K562 (cell line): Measurements from ENCODE around the gene TAF1B. TPM values are rescaled to one million over a fixed set of nuclear protein-coding genes. Genes with fewer than 3 reads are reported as not detected.

Experiments used
- ATF1 ChIP-seq, 2 experiments: fragments of 450-650 bp in 1 of 2; IDR thresholded peaks; 2 replicates each; pipeline ENCODE4 v1.6.1; 2016; ENCODE audit warnings: missing compliant biosample characterization in 1 of 2, missing genetic modification characterization in 1 of 2
- BCLAF1 ChIP-seq, 2 experiments: fragments of 450-650 bp in 1 of 2; IDR thresholded peaks; 2 replicates each; pipeline ENCODE4 v1.6.1; 2011 to 2017; ENCODE audit warnings: low read depth in 2 of 2, antibody characterized with exemption in 1 of 2, borderline replicate concordance in 1 of 2, low read length in 1 of 2, mild to moderate bottlenecking in 1 of 2, mixed read lengths in 1 of 2; ENCODE audit not compliant: control insufficient read depth in 1 of 2
- IRF9 ChIP-seq: fragments of 450-650 bp; IDR thresholded peaks from 2 replicates; pipeline ENCODE4 v1.6.1; 2016; ENCODE audit warnings: missing biosample characterization, missing genetic modification characterization
- MNT ChIP-seq, 2 experiments: fragments of 450-650 bp; conservative IDR thresholded peaks; 2 replicates each; pipeline ENCODE4 v1.6.1; 2017; ENCODE audit warnings: mild to moderate bottlenecking in 2 of 2, moderate library complexity in 2 of 2
- MYC ChIP-seq, 2 experiments: fragments of 250-450 bp in 1 of 2; sonication (Bioruptor Pico) in 1 of 2; IDR thresholded peaks; 2 replicates each; pipeline versions ENCODE4 v1.5.1 to v1.6.1; 2012 to 2021; ENCODE audit warnings: low read depth in 2 of 2, borderline replicate concordance in 1 of 2, improper control_type of control experiment in 1 of 2, low read length in 1 of 2, mild to moderate bottlenecking in 1 of 2, moderate library complexity in 1 of 2
- TFE3 ChIP-seq: fragments of 450-650 bp; formaldehyde crosslinking; IDR thresholded peaks from 2 replicates; pipeline ENCODE4 v1.4.0; 2020; ENCODE audit warnings: mild to moderate bottlenecking, mixed read lengths
- ZNF316 ChIP-seq: fragments of 450-650 bp; IDR thresholded peaks from 2 replicates; pipeline ENCODE4 v1.6.1; 2016
- ZNF407 ChIP-seq: fragments of 450-650 bp; IDR thresholded peaks from 2 replicates; pipeline ENCODE4 v1.6.1; 2016; ENCODE audit warnings: low read depth
- polyA plus RNA-seq, 8 experiments: library from polyadenylated mRNA; depleted of rRNA in 4 of 8; stranded (reverse) in 5 of 8; unstranded in 3 of 8; fragments of >200 nt; fragmentation: Nextera tagmentation in 2 of 8; fragmentation: Illumina TruSeq in 1 of 8; extraction: Ambion mirVana in 2 of 8; extraction: Trizol in 1 of 8; gene quantifications; 2 replicates each; pipeline versions ENCODE4 v1.2.1 to v1.2.3, GENCODE V29; 2011 to 2014; ENCODE audit warnings: inconsistent platforms in 1 of 8, missing spikeins in 1 of 8
- total RNA-seq, 7 experiments: library from RNA; depleted of rRNA in 6 of 7; stranded (reverse); fragments of >200 nt in 6 of 7; fragmentation: Illumina TruSeq in 2 of 7; extraction: Trizol in 2 of 7; gene quantifications; 2 replicates each; pipeline versions ENCODE4 v1.2.1 to v1.2.3, GENCODE V29; 2011 to 2021; ENCODE audit warnings: low replicate concordance in 1 of 7

TAF1B gene
- total and polyA plus RNA-seq, 9 of the 15 experiments (the other 6 are each of a cell fraction or from before 2014, with no cell fraction given), result 8.8 to 25.1 (median 17.3) TPM

- TF ChIP-seq IRF9 (no peak), ZNF407 (no peak), BCLAF1 (IDR thresholded peaks at IDR 0.05; ENCODE audit: borderline replicate concordance in 1 of 2, control insufficient read depth in 1 of 2, low read depth in 2 of 2, low read length in 1 of 2) (no peak), MYC (IDR thresholded peaks at IDR 0.05; ENCODE audit: low read depth, low read length) (peak; percentile 62), MYC (CRISPR knock-in tag; IDR thresholded peaks at IDR 0.05; ENCODE audit: borderline replicate concordance, low read depth) (no peak), TFE3 (no peak), ZNF316 (no peak), ATF1 (CRISPR knock-in tag; IDR thresholded peaks at IDR 0.05) (no peak), ATF1 (tag; IDR thresholded peaks at IDR 0.05) (peak; percentile 56), MNT (conservative IDR thresholded peaks at IDR 0.05) (no peak)
Observed at GRCh38 chr2:9799729-9800632, 43.3 kb upstream of the TAF1B start (continued).
